ENCODE data around the gene TUBGCP6.

- TF ChIP-seq, protein P1, sequence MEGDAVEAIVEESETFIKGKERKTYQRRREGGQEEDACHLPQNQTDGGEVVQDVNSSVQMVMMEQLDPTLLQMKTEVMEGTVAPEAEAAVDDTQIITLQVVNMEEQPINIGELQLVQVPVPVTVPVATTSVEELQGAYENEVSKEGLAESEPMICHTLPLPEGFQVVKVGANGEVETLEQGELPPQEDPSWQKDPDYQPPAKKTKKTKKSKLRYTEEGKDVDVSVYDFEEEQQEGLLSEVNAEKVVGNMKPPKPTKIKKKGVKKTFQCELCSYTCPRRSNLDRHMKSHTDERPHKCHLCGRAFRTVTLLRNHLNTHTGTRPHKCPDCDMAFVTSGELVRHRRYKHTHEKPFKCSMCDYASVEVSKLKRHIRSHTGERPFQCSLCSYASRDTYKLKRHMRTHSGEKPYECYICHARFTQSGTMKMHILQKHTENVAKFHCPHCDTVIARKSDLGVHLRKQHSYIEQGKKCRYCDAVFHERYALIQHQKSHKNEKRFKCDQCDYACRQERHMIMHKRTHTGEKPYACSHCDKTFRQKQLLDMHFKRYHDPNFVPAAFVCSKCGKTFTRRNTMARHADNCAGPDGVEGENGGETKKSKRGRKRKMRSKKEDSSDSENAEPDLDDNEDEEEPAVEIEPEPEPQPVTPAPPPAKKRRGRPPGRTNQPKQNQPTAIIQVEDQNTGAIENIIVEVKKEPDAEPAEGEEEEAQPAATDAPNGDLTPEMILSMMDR (IDR thresholded peaks at IDR 0.05) = no peak
- no peak for TF ChIP-seq ZFX (IDR thresholded peaks at IDR 0.05; ENCODE audit: borderline replicate concordance)
Observed at GRCh38 chr22:50179937-50180726, 64.7 kb downstream of the TUBGCP6 start.
